Central memory CD4-positive, alpha-beta T cell (primary cell): ENCODE measurements around the gene GNAL.

ENCODE experiments used
- DNase-seq: peaks from one replicate; pipeline ENCODE4 v3.0.0; 2022

The GNAL gene

DNA sequence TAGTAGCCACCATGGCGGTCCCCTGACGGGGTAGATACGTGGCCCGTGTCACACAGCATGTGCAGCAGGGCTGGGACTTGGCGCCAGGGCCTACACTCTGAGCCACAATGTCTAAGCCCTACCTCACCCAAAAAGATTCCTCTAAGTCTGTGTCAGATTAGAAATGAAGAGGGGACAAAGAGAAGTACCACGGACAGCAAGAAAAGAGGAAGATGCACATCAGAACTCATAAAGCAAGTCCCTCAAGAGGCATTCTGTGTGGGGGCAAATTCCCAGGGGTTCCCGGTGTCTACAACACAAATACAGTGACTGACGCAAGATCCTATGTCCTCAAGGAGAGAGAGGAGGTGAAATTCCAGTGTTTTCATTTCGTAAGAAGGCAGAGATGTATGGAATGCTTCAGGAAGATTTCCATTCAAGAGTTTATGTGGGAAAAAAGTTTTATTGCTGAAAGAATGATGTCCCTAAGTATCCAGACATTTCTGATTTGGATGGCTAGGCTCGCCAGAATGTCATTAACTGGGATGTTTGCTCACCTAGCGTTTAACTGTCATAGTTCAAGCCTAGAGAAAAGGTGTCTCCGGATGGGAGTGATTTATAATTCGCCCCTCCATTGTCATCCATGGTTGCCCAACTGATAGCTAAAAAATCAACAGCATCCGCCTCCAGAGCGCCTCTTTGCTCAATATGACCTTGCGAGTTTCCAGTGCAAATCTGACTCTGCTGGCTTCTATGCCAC is 86.5 kb downstream of the GNAL start:
- no peak for DNase-seq

DNA sequence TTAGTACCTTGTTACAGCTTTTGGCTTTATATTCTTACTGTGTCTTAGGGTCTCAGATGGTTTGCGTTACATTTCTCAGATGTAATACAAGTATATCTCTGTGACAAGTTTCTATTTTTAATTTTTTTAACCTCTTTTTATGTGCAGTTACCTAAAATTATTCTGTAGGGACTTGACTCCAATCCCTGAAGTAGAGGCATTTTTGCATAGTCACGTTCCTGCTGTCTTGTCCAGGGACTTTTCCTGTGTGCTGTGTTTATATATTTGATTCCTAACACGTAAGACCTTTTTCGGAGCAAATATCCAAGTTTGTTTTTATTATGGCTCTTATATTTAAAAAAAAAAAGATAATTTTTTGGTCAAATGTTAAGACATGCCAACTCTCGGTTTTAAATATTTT is 91.0 kb downstream of the GNAL start:
- no peak for DNase-seq

DNA sequence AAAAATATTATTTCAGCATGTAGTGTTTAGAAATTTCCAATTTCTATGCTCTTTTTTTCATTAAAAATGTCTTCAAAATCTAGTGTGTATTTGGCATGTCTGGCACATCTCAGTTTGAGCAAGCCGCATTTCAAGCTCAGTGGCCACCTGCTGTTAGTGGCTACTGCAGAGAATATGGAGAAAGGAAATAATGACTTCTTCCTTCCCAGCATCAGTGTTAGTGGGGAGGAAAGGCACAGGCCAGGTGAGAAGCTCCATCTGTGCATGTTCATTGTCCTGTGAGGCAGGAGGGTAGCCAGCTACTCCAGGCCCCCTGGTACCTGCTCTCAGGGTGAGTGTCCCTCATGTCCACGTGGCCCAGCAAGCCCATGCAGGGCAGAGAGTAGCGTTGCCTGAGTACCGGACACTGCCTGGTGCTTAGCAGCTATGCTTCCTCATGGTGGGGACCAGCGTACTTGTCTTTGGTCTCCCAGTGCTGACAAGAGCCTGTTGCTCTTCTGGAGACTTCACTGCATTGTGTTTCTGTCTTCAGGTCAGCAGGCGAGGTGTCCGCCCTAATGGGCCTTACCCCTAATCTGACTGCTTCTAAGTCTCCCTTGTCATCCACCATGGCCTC is 94.8 kb downstream of the GNAL start:
- no peak for DNase-seq

DNA sequence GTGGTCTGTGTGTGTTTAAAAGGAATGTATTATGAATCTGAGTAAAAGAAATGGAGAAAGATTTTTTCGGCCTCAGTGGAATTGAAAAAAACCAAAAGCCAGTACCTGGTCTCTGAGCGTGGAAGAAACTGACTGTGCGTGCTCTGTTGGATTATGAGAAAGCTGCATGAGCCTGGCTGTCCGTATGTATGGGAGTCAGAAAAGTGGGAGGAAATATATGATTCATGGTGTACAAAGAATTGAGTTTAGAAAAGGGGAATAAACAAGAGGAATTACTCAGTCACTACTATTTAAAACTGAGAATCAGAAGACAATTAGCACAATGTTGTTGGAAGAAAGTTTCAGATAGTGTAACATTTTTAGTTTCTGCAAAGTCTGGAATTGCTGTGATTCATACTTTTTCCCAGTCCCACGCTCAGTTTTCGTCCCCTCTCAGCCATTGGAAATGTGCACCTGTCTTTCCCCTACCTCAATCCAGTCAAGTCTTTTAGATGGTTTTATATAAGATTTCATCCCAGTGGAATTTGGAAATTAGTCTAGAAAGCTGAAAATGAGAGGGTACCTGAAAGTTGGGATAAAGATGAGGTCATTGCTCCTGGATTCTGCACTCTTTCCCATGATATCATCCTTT is 95.7 kb downstream of the GNAL start:
- DNase-seq = no peak

DNA sequence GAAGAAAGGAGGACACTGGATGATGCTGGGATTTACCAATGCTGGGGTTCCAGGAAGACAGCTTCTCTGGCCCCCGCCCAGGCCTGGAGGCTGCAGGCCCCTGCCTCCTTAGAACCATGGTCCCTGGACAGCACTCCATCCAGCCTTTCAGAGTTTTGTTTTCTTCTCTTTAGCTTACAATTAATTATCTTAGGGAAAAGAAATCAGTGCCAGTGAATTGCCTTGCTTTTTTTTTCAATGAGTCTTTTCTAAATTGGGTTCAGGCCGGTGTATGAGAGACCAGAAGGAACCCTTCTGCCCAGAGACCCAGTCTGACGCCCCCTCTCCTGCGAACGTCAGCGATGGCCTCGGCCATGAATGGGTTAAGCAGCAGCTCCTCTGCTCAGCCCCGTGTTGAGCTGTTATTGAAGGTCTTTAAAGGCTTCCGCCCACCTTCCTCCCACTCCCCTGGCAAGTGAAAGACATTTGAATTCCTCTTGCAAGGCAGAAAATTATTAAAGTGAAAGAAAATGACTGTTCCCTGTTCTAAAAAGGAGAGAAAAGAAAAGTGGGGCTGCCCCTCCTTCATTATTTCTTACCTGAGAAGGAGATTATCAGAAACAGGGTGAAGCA is 96.5 kb downstream of the GNAL start:
- DNase-seq = no peak

DNA sequence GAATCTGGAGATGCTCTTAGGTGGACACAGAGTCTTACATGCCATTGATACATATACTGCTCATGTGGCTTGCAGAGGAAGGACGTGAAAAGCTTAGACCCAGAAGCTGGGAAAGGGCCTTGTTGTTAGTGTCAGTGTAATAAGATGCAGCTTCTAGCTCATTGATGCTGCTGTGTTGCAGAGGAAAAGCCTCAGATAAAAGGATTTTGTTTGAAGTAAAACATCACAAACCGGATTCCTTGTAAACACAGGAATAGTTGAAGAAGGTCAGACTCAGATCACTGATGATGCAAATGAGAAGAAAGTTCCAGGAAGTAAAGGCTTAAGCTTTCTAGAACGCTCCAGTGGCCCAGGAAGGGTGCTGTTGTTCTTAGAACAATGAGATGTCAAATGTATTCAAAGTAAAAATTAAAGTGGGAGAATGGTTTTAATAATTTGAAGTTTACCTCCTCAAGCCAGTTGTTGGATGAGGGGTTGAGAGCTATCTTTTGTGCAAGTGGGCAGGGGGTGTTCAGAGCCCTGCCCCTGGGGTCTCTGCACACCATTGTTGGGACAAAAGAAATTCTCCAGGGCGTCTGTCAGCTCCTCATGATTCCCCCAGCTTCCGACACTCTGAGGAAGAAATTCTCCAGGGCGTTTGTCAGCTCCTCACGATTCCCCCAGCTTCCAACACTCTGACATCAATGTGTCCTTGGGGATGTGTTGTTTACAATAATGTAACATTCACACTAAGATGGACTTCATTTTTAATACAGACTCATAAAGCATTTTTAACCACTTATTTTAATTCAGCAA is 100.8 kb downstream of the GNAL start:
- no peak for DNase-seq

DNA sequence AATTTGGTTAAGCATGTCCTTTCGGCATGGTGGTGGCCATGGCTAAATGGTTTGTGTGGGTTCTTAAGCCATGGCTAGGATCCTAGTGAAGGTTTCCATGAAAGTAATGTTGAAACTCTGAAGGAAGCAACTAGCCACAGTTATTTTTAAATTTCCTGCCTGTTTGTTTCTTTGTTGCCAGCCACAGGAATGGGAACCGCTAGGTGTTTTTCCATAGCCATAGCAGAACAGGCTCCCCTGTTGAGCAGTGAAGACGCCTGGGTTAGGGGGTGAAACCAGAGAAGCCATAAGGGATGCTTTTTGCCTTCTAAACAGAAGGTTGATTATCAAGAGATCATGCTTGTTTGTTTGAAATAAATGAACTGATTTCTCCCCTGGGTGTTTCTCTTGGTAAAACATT is 102.1 kb downstream of the GNAL start:
- no peak for DNase-seq

DNA sequence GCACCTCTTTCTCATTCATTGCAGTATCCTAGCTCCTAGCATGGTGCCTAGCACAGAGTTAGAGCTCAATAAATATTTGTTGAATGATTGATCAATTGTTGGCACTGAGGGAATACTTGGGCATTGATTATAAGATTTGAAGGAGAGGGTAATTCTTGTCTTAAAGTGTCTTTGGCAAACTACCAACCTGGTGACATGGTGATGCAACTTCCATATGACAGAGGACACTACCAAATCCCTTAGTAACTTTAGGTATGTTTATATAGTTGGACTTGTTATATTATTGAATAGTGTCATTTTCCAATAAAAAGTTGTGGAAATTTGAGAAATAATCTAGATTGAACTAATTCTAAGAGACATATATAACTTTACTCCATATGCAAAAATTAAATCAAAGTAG is 103.6 kb downstream of the GNAL start:
- DNase-seq = no peak

DNA sequence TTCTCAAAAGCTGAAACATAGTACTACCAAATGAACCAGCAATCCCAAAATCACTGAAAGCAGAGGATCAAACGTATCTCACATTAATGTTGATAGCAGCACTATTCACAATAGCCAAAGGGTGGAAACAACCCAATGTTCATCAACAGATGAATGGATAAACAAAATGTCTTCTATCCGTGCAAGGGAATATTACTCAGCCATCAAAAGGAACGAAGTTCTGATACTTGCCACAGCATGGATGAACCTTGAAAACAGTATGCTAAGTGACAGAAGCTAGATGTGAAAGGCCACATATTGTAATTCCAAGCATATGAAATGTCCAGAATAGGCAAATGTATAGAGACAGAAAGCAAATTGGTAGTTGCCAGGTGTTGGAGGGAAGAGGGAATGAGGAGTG is 105.1 kb downstream of the GNAL start:
- DNase-seq = no peak

DNA sequence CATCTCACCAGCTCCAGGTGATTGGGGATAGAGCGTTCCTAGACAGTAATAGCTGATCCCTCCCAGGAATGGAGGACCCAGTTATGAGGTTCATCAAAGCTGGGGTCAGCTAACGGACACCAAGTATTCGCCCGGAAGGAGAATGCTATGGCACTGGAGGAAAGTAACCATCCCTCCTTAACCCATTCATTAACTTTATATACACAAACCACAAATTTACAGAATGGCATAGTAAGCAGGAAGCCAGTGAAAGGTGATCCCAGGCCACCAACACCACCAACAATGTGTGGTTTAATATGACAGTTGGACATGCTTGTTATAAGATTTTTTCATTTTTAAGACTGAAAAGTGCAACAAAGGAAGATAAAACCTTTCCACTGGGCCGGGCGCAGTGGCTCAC is 106.9 kb downstream of the GNAL start:
- no peak for DNase-seq

DNA sequence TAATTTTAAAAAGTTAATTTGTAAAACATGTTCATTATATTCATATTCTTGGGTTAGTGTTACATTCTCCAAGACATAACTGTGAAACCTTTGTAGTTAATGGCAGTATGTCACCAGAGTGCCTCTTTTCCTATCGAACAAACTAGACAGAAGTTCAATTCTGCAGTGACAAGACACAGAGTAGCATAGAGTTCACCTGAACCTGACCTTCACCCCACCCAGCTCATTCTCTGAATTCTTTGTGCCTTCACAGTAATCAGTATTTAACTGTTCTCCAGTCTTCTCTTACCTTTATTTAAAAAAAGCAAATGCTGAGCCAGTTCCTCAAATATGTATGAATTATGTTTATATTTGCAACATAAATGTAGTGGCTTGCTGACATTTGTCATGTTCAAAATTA is 109.2 kb downstream of the GNAL start:
- DNase-seq = no peak

DNA sequence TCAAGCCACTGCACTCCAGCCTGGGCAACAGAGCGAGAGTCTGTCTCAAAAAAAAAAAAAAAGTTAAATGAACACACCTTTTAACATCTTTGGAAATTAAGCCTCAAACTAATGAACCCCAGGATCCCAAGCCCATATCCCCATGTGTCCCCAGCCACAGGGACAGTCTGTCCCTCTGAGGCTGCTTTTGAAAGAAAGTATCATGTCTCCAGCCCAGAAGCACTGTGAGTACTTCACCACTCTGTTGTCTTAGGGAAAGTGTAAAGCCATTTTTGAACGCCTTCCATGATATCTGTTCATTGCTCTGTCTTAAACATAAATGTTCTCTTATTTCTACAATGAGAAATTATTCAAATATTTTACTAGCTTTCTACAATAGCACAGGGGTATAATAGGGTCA is 110.0 kb downstream of the GNAL start:
- no peak for DNase-seq

DNA sequence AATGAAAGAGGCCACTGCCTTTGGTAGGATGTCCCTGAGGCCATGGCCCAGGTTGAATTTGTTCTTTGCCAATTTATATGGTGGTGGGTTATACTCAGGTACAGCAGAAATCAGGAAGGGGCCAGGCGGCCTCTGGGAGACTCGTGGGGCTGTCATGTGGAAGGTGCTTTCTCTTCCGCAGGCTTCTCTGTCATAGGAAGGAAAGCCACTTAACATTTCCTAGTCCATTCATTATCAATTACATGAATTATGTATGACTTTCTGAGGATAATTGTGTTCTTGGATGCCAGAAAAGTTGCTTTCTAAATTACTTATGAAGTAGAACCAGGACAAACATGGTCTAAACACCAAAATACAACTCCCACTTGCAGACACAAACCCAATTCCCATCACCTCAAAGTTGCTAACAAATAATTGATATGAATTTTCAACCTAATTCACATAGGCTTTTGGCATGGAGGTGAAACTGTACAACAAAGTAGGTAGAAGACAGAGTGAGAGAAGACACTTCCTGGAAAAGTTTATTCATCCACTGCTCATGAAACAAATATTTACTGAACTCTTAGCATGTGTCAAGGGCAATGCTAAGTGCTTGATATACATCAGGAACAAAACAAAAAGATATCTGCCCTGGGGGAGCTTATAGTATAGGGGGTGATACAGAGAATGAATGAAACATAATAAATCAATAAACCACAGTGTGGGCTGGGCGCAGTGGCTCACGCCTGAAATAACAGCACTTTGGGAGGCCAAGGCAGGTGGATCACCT is 111.7 kb downstream of the GNAL start:
- no peak for DNase-seq

DNA sequence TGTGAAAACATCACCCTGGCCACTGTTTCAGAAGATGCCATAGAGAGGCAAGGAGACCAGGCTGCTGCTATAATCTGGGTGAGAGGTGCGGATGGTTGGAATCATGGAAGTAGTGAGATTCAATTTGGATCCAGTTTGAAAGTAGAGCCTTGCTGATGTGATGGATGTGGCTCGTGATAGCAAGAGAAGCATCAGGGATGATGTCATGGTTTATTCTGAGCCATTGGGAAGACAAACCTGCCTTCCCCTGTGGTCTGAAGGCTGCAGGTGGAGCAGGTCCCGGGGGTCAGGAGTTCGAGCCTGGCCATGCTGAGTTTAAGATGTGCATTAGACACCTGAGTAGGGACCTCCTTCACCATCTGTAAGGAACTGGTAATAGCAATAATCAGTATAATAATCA is 112.5 kb downstream of the GNAL start:
- no peak for DNase-seq

DNA sequence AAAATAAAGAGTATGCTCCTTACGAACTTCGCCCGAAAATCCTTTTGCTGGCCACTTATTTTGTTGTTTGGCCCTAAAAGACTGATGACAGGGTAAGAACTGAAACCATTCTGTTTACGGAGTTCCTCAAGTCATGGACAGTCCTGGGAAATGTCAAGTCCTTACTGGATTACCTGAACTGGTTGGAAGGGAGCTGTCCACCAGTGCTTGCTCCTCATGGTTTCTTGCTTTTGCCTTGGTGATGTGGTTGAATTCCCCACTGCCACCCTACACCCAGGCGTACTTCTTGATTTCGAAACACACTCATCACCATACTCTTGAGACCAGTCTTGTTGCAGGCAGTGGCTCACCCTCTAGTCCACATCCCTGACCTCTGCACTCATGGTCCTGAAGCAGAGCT is 113.1 kb downstream of the GNAL start:
- DNase-seq = no peak

DNA sequence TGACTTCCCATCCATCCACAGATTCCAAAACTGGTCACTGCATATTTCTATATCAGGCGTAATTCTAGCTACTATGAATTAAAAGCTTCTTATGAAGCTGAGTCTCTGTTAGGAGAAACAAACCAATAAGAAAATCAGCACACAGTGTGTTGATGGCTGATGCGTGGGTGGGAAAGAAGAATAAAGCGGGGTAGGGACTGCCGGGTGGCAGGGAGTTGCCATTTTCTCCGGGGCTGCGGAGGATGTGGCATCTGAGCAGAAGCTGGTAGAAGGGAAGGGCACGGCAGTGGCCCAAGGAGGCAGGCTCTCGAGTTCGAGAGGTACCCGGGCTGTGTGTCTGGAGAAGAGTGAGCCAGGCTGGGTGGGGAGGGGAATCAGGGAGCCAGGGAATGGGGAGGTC is 113.5 kb downstream of the GNAL start:
- no peak for DNase-seq

DNA sequence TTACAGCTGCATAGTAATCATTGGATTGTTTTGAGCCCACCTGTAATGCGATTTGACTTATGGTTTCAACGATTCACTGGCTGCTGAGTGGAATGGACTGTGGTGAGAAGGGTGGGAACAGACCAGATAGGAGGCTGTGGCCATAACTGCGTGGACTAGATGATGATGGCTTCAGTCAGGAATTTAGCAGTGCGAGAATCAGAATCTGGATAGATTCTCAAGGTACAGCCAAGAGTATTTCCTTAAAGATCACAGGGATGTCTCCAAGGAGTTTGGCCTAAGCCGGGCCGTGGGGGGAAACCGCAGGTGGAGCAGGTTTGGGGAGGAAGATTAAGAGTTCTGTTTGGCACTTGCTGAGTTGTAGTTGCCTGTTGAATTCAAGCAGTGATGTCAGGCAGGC is 118.2 kb downstream of the GNAL start:
- DNase-seq = no peak

DNA sequence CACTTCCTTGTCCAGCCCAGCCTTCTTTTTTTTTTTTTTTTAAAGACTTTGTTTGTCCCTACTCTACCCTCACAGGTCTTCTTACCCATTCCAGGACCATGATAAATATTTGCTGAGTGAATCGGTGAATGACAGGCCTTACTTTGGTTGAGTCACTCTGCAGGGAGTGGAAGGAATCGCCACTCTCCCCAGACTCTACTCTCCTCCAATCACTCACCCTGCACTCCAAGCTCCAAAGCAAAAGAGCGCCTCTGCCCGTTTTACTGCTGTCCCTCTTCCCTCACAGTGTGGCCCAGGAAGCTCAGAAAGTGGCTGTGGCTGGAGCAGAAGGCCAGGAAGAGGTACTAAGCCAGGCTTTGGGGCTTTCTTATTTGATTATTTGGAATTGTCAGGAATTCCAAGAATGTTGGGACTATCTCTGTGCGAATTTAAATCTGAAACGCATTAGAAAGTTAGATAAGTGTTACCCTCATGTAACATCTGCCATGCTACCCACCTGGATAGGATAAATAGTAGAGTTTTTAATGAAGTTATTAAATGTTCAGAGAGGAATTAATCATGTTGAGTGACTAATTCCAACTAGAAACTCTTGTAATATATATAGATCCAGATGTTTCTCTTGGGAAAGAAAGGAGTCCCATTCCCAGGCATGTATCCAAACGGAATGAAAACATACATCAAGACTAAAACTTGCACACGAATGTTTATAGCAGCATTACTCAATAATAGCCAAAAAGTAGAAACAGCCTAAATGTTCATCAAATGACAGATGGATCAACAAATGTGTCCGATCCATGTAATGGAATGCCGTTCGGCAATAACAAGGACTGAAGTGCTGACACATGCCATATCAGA is 119.2 kb downstream of the GNAL start:
- no peak for DNase-seq

DNA sequence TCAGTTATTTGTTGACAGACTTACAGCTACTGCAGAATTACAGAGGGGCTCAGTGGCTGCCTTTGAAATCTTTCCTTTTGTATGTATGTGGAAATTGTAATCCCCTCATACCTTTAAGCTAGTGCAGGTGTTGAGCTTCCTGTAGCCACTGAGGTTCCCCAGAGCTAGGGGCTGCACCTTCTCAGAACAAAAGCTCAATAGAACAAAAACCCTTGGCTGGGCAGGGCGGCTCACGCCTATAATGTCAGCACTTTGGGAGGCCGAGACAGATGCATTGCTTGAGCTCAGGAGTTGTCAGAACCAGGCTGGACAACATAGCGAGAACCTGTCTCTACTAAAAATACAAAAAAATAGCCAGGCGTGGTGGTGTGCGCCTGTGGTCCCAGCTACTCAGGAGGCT is 120.8 kb downstream of the GNAL start:
- DNase-seq = no peak

DNA sequence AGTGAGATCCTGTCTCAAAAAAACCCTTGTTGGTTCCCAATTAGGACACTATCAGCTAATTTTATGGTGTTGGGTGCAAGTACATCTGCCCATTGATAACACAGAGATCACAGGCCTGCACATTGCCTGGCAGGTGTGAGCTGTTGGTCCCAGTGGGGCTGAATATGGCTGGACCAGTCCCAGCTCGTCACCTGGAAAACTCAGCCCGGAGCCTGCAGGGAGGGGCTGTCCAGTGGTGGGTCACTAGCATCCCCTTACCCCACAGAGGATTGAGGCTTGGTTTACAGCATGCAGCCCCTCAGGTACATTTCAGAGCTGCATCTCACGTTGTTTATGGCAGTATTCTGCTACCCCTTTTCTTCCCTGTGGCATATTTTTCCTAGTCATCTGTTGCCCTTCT is 121.3 kb downstream of the GNAL start:
- no peak for DNase-seq

DNA sequence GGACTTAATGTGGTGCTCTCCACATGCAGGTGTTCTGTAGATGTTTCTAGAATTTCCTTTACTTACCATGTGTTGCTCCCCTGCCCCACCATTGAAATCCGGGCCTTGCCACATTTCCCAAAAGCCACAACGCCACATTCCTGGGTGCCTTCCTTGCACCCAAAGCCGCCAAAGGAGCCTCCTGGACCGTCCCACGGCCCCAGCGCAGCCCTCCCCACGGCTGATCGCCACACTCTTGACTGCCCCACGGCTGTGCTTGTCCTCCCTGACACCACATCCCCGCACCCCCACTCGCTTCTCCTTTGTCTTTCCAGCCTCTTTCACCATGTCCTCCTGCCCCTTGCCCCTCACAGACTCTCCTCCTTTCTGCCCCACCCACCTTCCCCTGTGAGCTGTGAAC is 121.9 kb downstream of the GNAL start:
- no peak for DNase-seq
